Nephron progenitor cell (in vitro differentiated cells): Measurements from ENCODE around the gene KLF17.
"Not testable (repeated sequence)": the region's sequence is repeated elsewhere in the genome, so short reads cannot be mapped to it uniquely, and the experiment has no call there.

Experiments
- DNase-seq: peaks from one replicate; pipeline ENCODE4 v3.0.0; 2021
- H3K27ac Mint-ChIP-seq: 2 replicates; pipeline ENCODE4 v1.8.0; 2021; ENCODE audit warnings: mild to moderate bottlenecking, moderate library complexity, mixed read lengths
- H3K27me3 Mint-ChIP-seq: 2 replicates; pipeline ENCODE4 v1.8.0; 2021; ENCODE audit warnings: mild to moderate bottlenecking, low read depth, mixed read lengths; ENCODE audit not compliant: poor library complexity
- H3K36me3 Mint-ChIP-seq: 2 replicates; pipeline ENCODE4 v1.8.0; 2021; ENCODE audit warnings: low read depth, mixed read lengths
- H3K4me1 Mint-ChIP-seq: 2 replicates; pipeline ENCODE4 v1.8.0; 2021; ENCODE audit warnings: mixed read lengths
- H3K4me3 Mint-ChIP-seq: 2 replicates; pipeline ENCODE4 v1.8.0; 2021; ENCODE audit warnings: mild to moderate bottlenecking, moderate library complexity, mixed read lengths
- H3K9me3 Mint-ChIP-seq: 2 replicates; pipeline ENCODE4 v1.8.0; 2021; ENCODE audit warnings: mild to moderate bottlenecking, moderate library complexity, mixed read lengths
- CTCF ChIP-seq: fragments of 200-600 bp; sonication (generic); IDR thresholded peaks from 2 replicates; pipeline ENCODE4 v1.5.0; 2021; ENCODE audit warnings: antibody characterized with exemption

KLF17 gene

GRCh38 chr1:44138239-44138638, 19.6 kb downstream of the KLF17 start:
- Mint-ChIP-seq H3K4me1 (no peaks in the 10 kb centered on the region), H3K36me3 (no peaks in the 10 kb centered on the region), H3K27ac (no peak overlapping the region), H3K4me3 (no peak overlapping the region), H3K9me3 (peaks cover 4% of the 10 kb centered on the region), H3K27me3 (peaks cover 11% of the 10 kb centered on the region)
- DNase-seq = no peak
- no peak for TF ChIP-seq CTCF

- H3K4me1 Mint-ChIP-seq, H3K36me3 Mint-ChIP-seq, H3K4me3 Mint-ChIP-seq, H3K27ac Mint-ChIP-seq, DNase-seq: not testable (repeated sequence)
- H3K9me3 Mint-ChIP-seq = peaks cover 16% of the 10 kb centered on the region
- peaks cover 11% of the 10 kb centered on the region for H3K27me3 Mint-ChIP-seq
These were observed 20.9 kb downstream of the KLF17 start for GRCh38 chr1:44139565-44139964.

- H3K4me1 Mint-ChIP-seq = no peaks in the 10 kb centered on the region
- no peak for DNase-seq
- H3K27me3 Mint-ChIP-seq = peaks cover 11% of the 10 kb centered on the region
- peak within 1 kb of the TSS; percentile 19 for H3K27ac Mint-ChIP-seq
- H3K4me3 Mint-ChIP-seq = no peak within 1 kb of the TSS
- TF ChIP-seq CTCF = no peak
- peaks cover 33% of the 10 kb centered on the region for H3K9me3 Mint-ChIP-seq
- H3K36me3 Mint-ChIP-seq = peaks cover 9% of the 10 kb centered on the region
These were observed 22.9 kb downstream of the KLF17 start, which contains the start of gene KLF18 for GRCh38 chr1:44141531-44141930. KLF18 (minus strand) TSS chr1:44141631; CDS start chr1:44141631, 0 bp downstream.

GRCh38 chr1:44144962-44145756, 26.5 kb downstream of the KLF17 start:
- no peak for TF ChIP-seq CTCF
- no peak overlapping the region for H3K27ac Mint-ChIP-seq
- H3K27me3 Mint-ChIP-seq = peaks cover 14% of the 10 kb centered on the region
- no peak overlapping the region for H3K4me3 Mint-ChIP-seq
- H3K36me3 Mint-ChIP-seq = peaks cover 9% of the 10 kb centered on the region
- peaks cover 4% of the 10 kb centered on the region for H3K4me1 Mint-ChIP-seq
- H3K9me3 Mint-ChIP-seq = peaks cover 39% of the 10 kb centered on the region
- DNase-seq = no peak

- H3K4me1 Mint-ChIP-seq = peaks cover 4% of the 10 kb centered on the region
- peaks cover 4% of the 10 kb centered on the region for H3K27me3 Mint-ChIP-seq
These were observed 28.1 kb downstream of the KLF17 start for GRCh38 chr1:44146536-44147361.

More at GRCh38 chr1:44146536-44147361, 28.1 kb downstream of the KLF17 start:
- H3K9me3 Mint-ChIP-seq = peaks cover 40% of the 10 kb centered on the region
- no peak overlapping the region for H3K4me3 Mint-ChIP-seq
- no peak for TF ChIP-seq CTCF
- no peak for DNase-seq
- H3K27ac Mint-ChIP-seq = no peak overlapping the region
- peaks cover 9% of the 10 kb centered on the region for H3K36me3 Mint-ChIP-seq
